ENCODE data around the gene SERPINA12. TPM values are rescaled to one million over a fixed set of nuclear protein-coding genes. Genes with fewer than 3 reads are reported as not detected.
A peak's percentile ranks its signal among the peaks of the same experiment; 100 is the strongest.

Gene SERPINA12
- total and polyA plus RNA-seq, 2 of the 13 experiments (the other 11 are each of a cell fraction or from before 2014, with no cell fraction given), result 0.08 TPM; not detected in 1

- ChIA-PET CTCF (ENCODE audit: low intra/inter-chr PET ratio, low total read pairs) (no interaction called here), POLR2A (interaction anchor here (1.9 kb wide), 1 partner anchor 11 kb away, joined by 5 read pairs; no protein-coding TSS in a partner anchor)
- TF ChIP-seq MAFK (conservative IDR thresholded peaks at IDR 0.05 in 1 of 2, IDR thresholded peaks at IDR 0.05 in 1 of 2; ENCODE audit: low read length in 2 of 2), result peak; percentile 51 to 72; a peak in 3 of 4 replicates
- TF ChIP-seq MAFF (IDR thresholded peaks at IDR 0.05; ENCODE audit: low read depth, low read length), result peak; percentile 58; the same call in 1 of the 2 replicates
- no peak for TF ChIP-seq ZFP37 (CRISPR knock-in tag; IDR thresholded peaks at IDR 0.05; ENCODE audit: borderline replicate concordance)
- no TSS peak for BruUV-seq (replicated peaks)
- DNase-seq (ENCODE audit: low spot score) (no peak), FAIRE-seq (no peak), ATAC-seq (no peak)
- H3K27ac ChIP-seq (ENCODE audit: extremely low read length, insufficient read depth, low read length), result no peak overlapping the region
- no peak overlapping the region for H3K9ac ChIP-seq (ENCODE audit: insufficient read depth, low read depth, low read length)
- peaks cover 34% of the 10 kb centered on the region for H3K4me1 ChIP-seq (ENCODE audit: insufficient read depth, low read length)
- no peaks in the 10 kb centered on the region for H3K36me3 ChIP-seq (replicated peaks in 1 of 2; ENCODE audit: control insufficient read depth in 1 of 2, insufficient read depth in 2 of 2, low read length in 2 of 2)
- H3K9me3 ChIP-seq (ENCODE audit: low read length), result no peaks in the 10 kb centered on the region
- no peak overlapping the region for H3K4me2 ChIP-seq (ENCODE audit: low read depth, low read length)
- intact Hi-C loops (cut with micrococcal nuclease; ENCODE audit: unreplicated experiment), result no loop called here
- no peaks in the 10 kb centered on the region for H3K79me2 ChIP-seq (ENCODE audit: insufficient read depth, low read length)
- in situ Hi-C loops (cut with HindIII; ENCODE audit: extremely low pct_ligation_motif_present, low pct_unique_long_range_greater_than_20kb), result no loop called here
- 83% methylated on average over 2 of the region's 2 CpGs for WGBS (ENCODE audit: low lambda C conversion rate)
- no peaks in the 10 kb centered on the region for H4K20me1 ChIP-seq (ENCODE audit: insufficient read depth, low read length)
- H3K27me3 ChIP-seq (ENCODE audit: control insufficient read depth in 1 of 2, insufficient read depth in 2 of 2, low read length in 2 of 2), result no peaks in the 10 kb centered on the region
- H2AFZ ChIP-seq (ENCODE audit: low read length), result no peak overlapping the region
- H3K4me3 ChIP-seq (replicated peaks in 1 of 3; ENCODE audit: insufficient read depth in 1 of 3, low read depth in 2 of 3, low read length in 3 of 3), result no peak overlapping the region
Measured at GRCh38 chr14:94532447-94532846, 23.2 kb upstream of the SERPINA12 start.

GRCh38 chr14:94531187-94531586 is 21.9 kb upstream of the SERPINA12 start:
- TF ChIP-seq ELF1 (CRISPR knock-in tag; IDR thresholded peaks at IDR 0.05) (no peak), ZNF207 (IDR thresholded peaks at IDR 0.05; ENCODE audit: borderline replicate concordance) (no peak), KLF13 (CRISPR knock-in tag; IDR thresholded peaks at IDR 0.05) (no peak), ZNF12 (CRISPR knock-in tag; IDR thresholded peaks at IDR 0.05) (peak; percentile 97), RBAK (CRISPR knock-in tag; IDR thresholded peaks at IDR 0.05) (peak; percentile 81; the same call in 1 of the 2 replicates), ZFP90 (CRISPR knock-in tag; IDR thresholded peaks at IDR 0.05; ENCODE audit: borderline replicate concordance) (no peak)
- H3K27me3 ChIP-seq (ENCODE audit: control insufficient read depth in 1 of 2, insufficient read depth in 2 of 2, low read length in 2 of 2), result no peaks in the 10 kb centered on the region
- no peaks in the 10 kb centered on the region for H4K20me1 ChIP-seq (ENCODE audit: insufficient read depth, low read length)
- peaks cover 22% of the 10 kb centered on the region for H3K4me1 ChIP-seq (ENCODE audit: insufficient read depth, low read length)
- H3K9me3 ChIP-seq (ENCODE audit: low read length), result no peaks in the 10 kb centered on the region
- H3K27ac ChIP-seq (ENCODE audit: extremely low read length, insufficient read depth, low read length), result no peak overlapping the region
- intact Hi-C loops (cut with micrococcal nuclease; ENCODE audit: unreplicated experiment) (no loop called here), in situ Hi-C loops (cut with HindIII; ENCODE audit: extremely low pct_ligation_motif_present, low pct_unique_long_range_greater_than_20kb) (no loop called here)
- H3K9ac ChIP-seq (ENCODE audit: insufficient read depth, low read depth, low read length), result no peak overlapping the region
- ChIA-PET CTCF (ENCODE audit: low intra/inter-chr PET ratio, low total read pairs) (no interaction called here), POLR2A (no interaction called here)
- H3K79me2 ChIP-seq (ENCODE audit: insufficient read depth, low read length), result no peaks in the 10 kb centered on the region
- no peak overlapping the region for H3K4me3 ChIP-seq (replicated peaks in 1 of 3; ENCODE audit: insufficient read depth in 1 of 3, low read depth in 2 of 3, low read length in 3 of 3)
- ATAC-seq (no peak), DNase-seq (ENCODE audit: low spot score) (no peak), FAIRE-seq (no peak)
- no peak overlapping the region for H2AFZ ChIP-seq (ENCODE audit: low read length)
- no TSS peak for BruUV-seq (replicated peaks)
- no peak overlapping the region for H3K4me2 ChIP-seq (ENCODE audit: low read depth, low read length)
- H3K36me3 ChIP-seq (replicated peaks in 1 of 2; ENCODE audit: control insufficient read depth in 1 of 2, insufficient read depth in 2 of 2, low read length in 2 of 2), result no peaks in the 10 kb centered on the region

All from HepG2 (cell line).